ENCODE data around the gene NPAS3.

Gene NPAS3

GRCh38 chr14:33691907-33692306, 753.2 kb downstream of the NPAS3 start:
- TF ChIP-seq CTCF (IDR thresholded peaks at IDR 0.05; ENCODE audit: control insufficient read depth, insufficient read depth, low read depth, low read length, missing control alignments) = no peak
- no peak for DNase-seq (ENCODE audit: low read depth)

DNA sequence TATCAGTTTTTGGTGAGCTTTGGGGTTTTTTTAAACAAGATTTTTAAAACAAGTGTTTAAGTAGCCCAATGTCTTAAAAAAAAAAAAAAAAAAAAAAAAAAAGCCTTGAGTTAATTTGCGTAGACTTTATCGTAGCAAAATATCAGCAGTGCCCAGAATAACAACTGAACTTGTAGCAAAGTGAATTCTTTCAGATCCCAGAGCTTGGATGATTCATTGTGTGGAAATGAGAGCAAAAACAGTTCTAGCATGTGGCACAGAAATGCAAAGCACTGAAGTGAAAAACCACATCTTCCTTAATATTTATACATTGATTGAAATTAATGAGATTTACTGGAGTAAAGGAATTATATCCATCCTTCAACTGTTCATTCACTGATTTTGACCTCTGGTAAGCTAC, 754.1 kb downstream of the NPAS3 start:
- DNase-seq (ENCODE audit: low read depth) = peak; percentile 80
- H3K4me3 ChIP-seq (ENCODE audit: control insufficient read depth, low read depth, low read length) = no peak overlapping the region
- TF ChIP-seq CTCF (IDR thresholded peaks at IDR 0.05; ENCODE audit: control insufficient read depth, insufficient read depth, low read depth, low read length, missing control alignments) = no peak

More at GRCh38 chr14:33691907-33692306, 753.2 kb downstream of the NPAS3 start:
- no peak overlapping the region for H3K4me3 ChIP-seq (ENCODE audit: control insufficient read depth, low read depth, low read length)

DNA sequence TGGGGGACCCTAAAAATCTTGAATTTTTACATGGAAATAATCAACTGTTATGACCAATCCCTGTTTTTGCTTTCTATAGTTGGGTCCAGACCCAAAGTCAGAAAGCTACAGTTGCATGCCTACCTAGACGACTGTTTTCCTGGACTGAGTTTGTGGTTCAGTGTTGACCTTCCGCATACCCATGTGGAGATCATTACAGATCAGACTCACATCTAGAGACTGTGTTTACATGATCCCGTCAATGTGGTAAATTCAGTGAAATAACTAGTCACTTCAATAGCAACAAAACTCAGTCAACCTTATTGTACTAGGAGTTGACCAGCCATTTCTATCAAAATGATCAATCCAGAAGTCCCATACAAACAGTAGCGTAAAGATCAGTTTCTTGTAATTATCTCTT, 754.6 kb downstream of the NPAS3 start:
- no peak for TF ChIP-seq CTCF (IDR thresholded peaks at IDR 0.05; ENCODE audit: control insufficient read depth, insufficient read depth, low read depth, low read length, missing control alignments)
- DNase-seq (ENCODE audit: low read depth) = peak; percentile 63
- no peak overlapping the region for H3K4me3 ChIP-seq (ENCODE audit: control insufficient read depth, low read depth, low read length)

DNA sequence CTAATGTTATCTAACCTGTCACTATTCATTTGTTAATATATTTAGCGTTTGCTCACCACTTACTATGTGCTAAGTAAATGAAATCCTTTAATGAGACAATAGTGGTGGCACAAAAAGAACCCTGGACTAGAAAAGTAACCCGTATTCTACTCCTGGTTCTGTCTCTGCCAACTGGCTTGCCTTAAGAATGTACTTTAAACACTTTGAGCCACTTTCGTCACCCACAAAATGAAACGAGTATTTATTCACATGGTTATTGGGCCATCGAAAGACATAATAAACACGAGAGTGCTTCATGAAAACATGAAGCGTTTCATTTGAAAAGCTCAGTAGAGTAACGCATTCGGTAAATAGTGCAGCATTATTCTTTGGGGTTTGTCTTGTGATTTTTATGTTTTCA, 757.5 kb downstream of the NPAS3 start:
- no peak for TF ChIP-seq CTCF (IDR thresholded peaks at IDR 0.05; ENCODE audit: control insufficient read depth, insufficient read depth, low read depth, low read length, missing control alignments)
- DNase-seq (ENCODE audit: low read depth) = no peak
- H3K4me3 ChIP-seq (ENCODE audit: control insufficient read depth, low read depth, low read length) = no peak overlapping the region

DNA sequence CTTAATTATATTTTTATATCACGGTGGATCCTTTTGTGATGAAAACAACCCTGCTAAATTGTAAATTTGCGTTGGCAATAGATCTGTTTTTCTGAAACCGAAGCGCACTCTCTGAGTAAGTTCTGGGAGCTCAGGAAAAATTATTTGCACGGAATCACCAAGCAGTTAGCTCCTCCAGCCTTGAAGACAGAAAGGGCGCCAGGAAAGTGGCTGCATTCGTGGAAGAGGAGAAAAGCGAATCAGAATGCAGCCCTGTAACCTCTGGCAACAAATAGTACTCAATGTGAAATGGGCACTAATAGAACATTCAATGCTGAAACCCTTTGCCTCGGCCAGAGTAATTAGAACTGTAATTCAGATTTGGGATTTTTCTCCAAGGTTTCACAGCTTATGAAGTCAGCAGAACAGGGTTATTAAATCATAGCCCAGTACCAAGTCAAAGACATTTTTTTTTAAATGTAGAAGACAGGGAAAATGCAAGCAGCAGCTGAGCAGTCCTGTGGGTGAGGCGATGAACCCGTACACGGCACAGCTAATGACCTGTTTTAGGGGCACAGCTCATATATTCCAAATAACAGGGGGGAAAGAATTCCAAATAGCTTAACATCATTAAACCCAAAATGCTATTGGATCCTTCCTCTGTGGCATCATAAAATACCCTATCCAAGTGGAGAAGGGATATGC, 760.8 kb downstream of the NPAS3 start:
- no peak for DNase-seq (ENCODE audit: low read depth)
- TF ChIP-seq CTCF (IDR thresholded peaks at IDR 0.05; ENCODE audit: control insufficient read depth, insufficient read depth, low read depth, low read length, missing control alignments) = no peak
- H3K4me3 ChIP-seq (ENCODE audit: control insufficient read depth, low read depth, low read length) = no peak overlapping the region

DNA sequence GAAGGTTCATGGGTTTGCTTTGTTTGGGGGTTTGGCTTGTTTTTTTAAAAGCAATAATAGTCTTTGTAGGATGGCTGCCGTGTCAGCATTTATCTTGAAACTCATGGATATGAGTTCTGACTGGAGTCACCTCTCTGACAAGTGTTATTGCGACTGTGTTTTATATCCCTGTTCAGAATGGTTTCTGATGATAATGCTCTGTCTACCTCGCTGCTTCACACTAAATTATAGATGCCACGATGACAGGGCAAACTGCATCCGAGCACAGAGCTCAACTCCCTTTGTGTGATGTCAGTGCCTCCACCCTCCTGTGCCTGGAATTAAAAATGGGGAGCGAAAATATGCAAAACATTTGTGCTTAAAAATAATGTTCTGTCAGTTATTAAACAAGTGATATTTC, 761.4 kb downstream of the NPAS3 start:
- DNase-seq (ENCODE audit: low read depth) = no peak
- H3K4me3 ChIP-seq (ENCODE audit: control insufficient read depth, low read depth, low read length) = no peak overlapping the region
- TF ChIP-seq CTCF (IDR thresholded peaks at IDR 0.05; ENCODE audit: control insufficient read depth, insufficient read depth, low read depth, low read length, missing control alignments) = no peak

Data from AG09309 (cell line).